HUES6 (cell line): ENCODE results near the gene NR5A2.

Experiments used
- H3K27ac ChIP-seq: 2 replicates; pipeline ENCODE4 v1.7.0; 2013; ENCODE audit warnings: low read depth, mild to moderate bottlenecking, low read length, inconsistent platforms
- H3K27me3 ChIP-seq: 2 replicates; pipeline ENCODE4 v1.6.1; 2013; ENCODE audit warnings: low read length; ENCODE audit not compliant: control insufficient read depth, insufficient read depth
- H3K36me3 ChIP-seq: 2 replicates; pipeline ENCODE4 v1.6.1; 2013; ENCODE audit warnings: low read length; ENCODE audit not compliant: control insufficient read depth, insufficient read depth
- H3K4me1 ChIP-seq: 2 replicates; pipeline ENCODE4 v1.6.1; 2013; ENCODE audit warnings: low read length; ENCODE audit not compliant: control insufficient read depth, insufficient read depth
- H3K4me3 ChIP-seq: 2 replicates; pipeline ENCODE4 v1.5.1; 2013; ENCODE audit warnings: low read depth, low read length
- H3K9ac ChIP-seq: one replicate; pipeline ENCODE4 v1.6.1; 2013; ENCODE audit warnings: mild to moderate bottlenecking, low read length
- H3K9me3 ChIP-seq: 2 replicates; pipeline ENCODE4 v1.6.1; 2013; ENCODE audit warnings: low read depth, low read length; ENCODE audit not compliant: control insufficient read depth, insufficient read depth

The NR5A2 gene

GRCh38 chr1:200150006-200150405, 122.5 kb downstream of the NR5A2 start:
- H3K27ac ChIP-seq = no peak overlapping the region
- peaks cover 2% of the 10 kb centered on the region; the same call in 1 of the 2 replicates for H3K4me1 ChIP-seq
- H3K27me3 ChIP-seq = no peaks in the 10 kb centered on the region
- H3K9me3 ChIP-seq = no peaks in the 10 kb centered on the region
- H3K4me3 ChIP-seq = no peak overlapping the region
- no peaks in the 10 kb centered on the region for H3K36me3 ChIP-seq
- no peak overlapping the region for H3K9ac ChIP-seq

GRCh38 chr1:200150721-200151120, 123.2 kb downstream of the NR5A2 start:
- H3K4me1 ChIP-seq = peaks cover 2% of the 10 kb centered on the region; the same call in 1 of the 2 replicates
- H3K4me3 ChIP-seq = no peak overlapping the region
- H3K9me3 ChIP-seq = no peaks in the 10 kb centered on the region
- H3K27me3 ChIP-seq = no peaks in the 10 kb centered on the region
- no peak overlapping the region for H3K27ac ChIP-seq
- H3K36me3 ChIP-seq = no peaks in the 10 kb centered on the region
- no peak overlapping the region for H3K9ac ChIP-seq

- Histone ChIP-seq H3K9me3 (no peaks in the 10 kb centered on the region), H3K27ac (no peak overlapping the region), H3K4me3 (no peak overlapping the region), H3K9ac (no peak overlapping the region), H3K36me3 (no peaks in the 10 kb centered on the region), H3K4me1 (peaks cover 2% of the 10 kb centered on the region; the same call in 1 of the 2 replicates), H3K27me3 (no peaks in the 10 kb centered on the region)
Measured at GRCh38 chr1:200152336-200152735, 124.8 kb downstream of the NR5A2 start.

- Histone ChIP-seq H3K9ac (no peak overlapping the region), H3K27me3 (no peaks in the 10 kb centered on the region), H3K27ac (no peak overlapping the region), H3K9me3 (no peaks in the 10 kb centered on the region), H3K36me3 (no peaks in the 10 kb centered on the region), H3K4me1 (peaks cover 2% of the 10 kb centered on the region; the same call in 1 of the 2 replicates), H3K4me3 (no peak overlapping the region)
Measured at GRCh38 chr1:200153277-200154055, 126.0 kb downstream of the NR5A2 start.

- Histone ChIP-seq H3K9ac (no peak overlapping the region), H3K4me3 (no peak overlapping the region), H3K36me3 (no peaks in the 10 kb centered on the region), H3K9me3 (no peaks in the 10 kb centered on the region), H3K27me3 (no peaks in the 10 kb centered on the region), H3K4me1 (peaks cover 2% of the 10 kb centered on the region; the same call in 1 of the 2 replicates), H3K27ac (no peak overlapping the region)
Measured at GRCh38 chr1:200154069-200154767, 126.7 kb downstream of the NR5A2 start.

- H3K9me3 ChIP-seq = no peaks in the 10 kb centered on the region
- H3K36me3 ChIP-seq = no peaks in the 10 kb centered on the region
- no peaks in the 10 kb centered on the region for H3K27me3 ChIP-seq
- H3K27ac ChIP-seq = no peak overlapping the region
- H3K4me1 ChIP-seq = no peaks in the 10 kb centered on the region; the same call in 1 of the 2 replicates
- H3K9ac ChIP-seq = no peak overlapping the region
- no peak overlapping the region for H3K4me3 ChIP-seq
Measured at GRCh38 chr1:200157715-200158114, 130.2 kb downstream of the NR5A2 start.

- Histone ChIP-seq H3K9ac (no peak overlapping the region), H3K27ac (no peak overlapping the region), H3K4me3 (no peak overlapping the region), H3K27me3 (no peaks in the 10 kb centered on the region), H3K4me1 (no peaks in the 10 kb centered on the region), H3K36me3 (no peaks in the 10 kb centered on the region), H3K9me3 (no peaks in the 10 kb centered on the region)
Measured at GRCh38 chr1:200161801-200162200, 134.3 kb downstream of the NR5A2 start.

GRCh38 chr1:200162258-200162657, 134.7 kb downstream of the NR5A2 start:
- no peak overlapping the region for H3K9ac ChIP-seq
- H3K4me3 ChIP-seq = no peak overlapping the region
- H3K27ac ChIP-seq = no peak overlapping the region
- no peaks in the 10 kb centered on the region for H3K4me1 ChIP-seq
- no peaks in the 10 kb centered on the region for H3K9me3 ChIP-seq
- no peaks in the 10 kb centered on the region for H3K36me3 ChIP-seq
- H3K27me3 ChIP-seq = no peaks in the 10 kb centered on the region

GRCh38 chr1:200162877-200163276, 135.4 kb downstream of the NR5A2 start:
- H3K9ac ChIP-seq = no peak overlapping the region
- no peaks in the 10 kb centered on the region for H3K27me3 ChIP-seq
- no peak overlapping the region for H3K4me3 ChIP-seq
- no peaks in the 10 kb centered on the region for H3K36me3 ChIP-seq
- H3K4me1 ChIP-seq = no peaks in the 10 kb centered on the region
- H3K27ac ChIP-seq = no peak overlapping the region
- H3K9me3 ChIP-seq = no peaks in the 10 kb centered on the region

- H3K9me3 ChIP-seq = no peaks in the 10 kb centered on the region
- H3K27ac ChIP-seq = no peak overlapping the region
Measured at GRCh38 chr1:200163911-200164310, 136.4 kb downstream of the NR5A2 start.

GRCh38 chr1:200165493-200166220, 138.1 kb downstream of the NR5A2 start:
- Histone ChIP-seq H3K9ac (no peak overlapping the region), H3K4me1 (no peaks in the 10 kb centered on the region), H3K27me3 (no peaks in the 10 kb centered on the region), H3K4me3 (no peak overlapping the region), H3K27ac (no peak overlapping the region), H3K9me3 (no peaks in the 10 kb centered on the region), H3K36me3 (no peaks in the 10 kb centered on the region)

More at GRCh38 chr1:200163911-200164310, 136.4 kb downstream of the NR5A2 start:
- H3K4me1 ChIP-seq = no peaks in the 10 kb centered on the region
- H3K27me3 ChIP-seq = no peaks in the 10 kb centered on the region
- no peak overlapping the region for H3K4me3 ChIP-seq
- no peak overlapping the region for H3K9ac ChIP-seq
- no peaks in the 10 kb centered on the region for H3K36me3 ChIP-seq
